ENCODE results near the gene BBS9. TPM values are rescaled to one million over a fixed set of nuclear protein-coding genes. Genes with fewer than 3 reads are reported as not detected.

BBS9 gene
- total RNA-seq, 1 donor from 2014 or later, result 18.6 TPM

DNA sequence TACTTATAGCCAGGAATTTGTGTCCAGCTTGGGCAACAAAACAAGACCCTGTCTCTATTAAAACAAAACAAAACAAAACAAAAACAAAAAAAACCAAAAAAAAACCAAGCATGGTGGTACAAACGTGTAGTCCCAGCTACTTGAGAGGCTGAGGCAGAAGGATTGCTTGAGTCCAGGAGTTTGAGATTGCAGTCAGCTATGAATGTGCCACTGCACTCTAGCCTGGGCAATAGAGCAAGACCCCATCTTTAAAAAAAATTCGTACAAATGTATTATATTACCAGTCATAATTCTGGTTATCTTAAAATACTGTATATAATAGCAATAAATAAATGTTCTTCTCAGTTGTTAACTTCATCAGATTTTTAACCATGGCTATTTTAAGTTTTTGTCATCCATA, 2.3 kb upstream of the BBS9 start:
- no peak for DNase-seq
- intact Hi-C loops (cut with micrococcal nuclease), result no loop called here
- Mint-ChIP-seq H3K9me3 (no peaks in the 10 kb centered on the region), H3K27ac (no peak overlapping the region), H3K4me1 (peaks cover 18% of the 10 kb centered on the region), H3K27me3 (no peaks in the 10 kb centered on the region), H3K36me3 (ENCODE audit: low read depth) (peaks cover 4% of the 10 kb centered on the region), H3K4me3 (no peak overlapping the region)
- ATAC-seq (ENCODE audit: low read depth), result no peak
- TF ChIP-seq, protein P1, sequence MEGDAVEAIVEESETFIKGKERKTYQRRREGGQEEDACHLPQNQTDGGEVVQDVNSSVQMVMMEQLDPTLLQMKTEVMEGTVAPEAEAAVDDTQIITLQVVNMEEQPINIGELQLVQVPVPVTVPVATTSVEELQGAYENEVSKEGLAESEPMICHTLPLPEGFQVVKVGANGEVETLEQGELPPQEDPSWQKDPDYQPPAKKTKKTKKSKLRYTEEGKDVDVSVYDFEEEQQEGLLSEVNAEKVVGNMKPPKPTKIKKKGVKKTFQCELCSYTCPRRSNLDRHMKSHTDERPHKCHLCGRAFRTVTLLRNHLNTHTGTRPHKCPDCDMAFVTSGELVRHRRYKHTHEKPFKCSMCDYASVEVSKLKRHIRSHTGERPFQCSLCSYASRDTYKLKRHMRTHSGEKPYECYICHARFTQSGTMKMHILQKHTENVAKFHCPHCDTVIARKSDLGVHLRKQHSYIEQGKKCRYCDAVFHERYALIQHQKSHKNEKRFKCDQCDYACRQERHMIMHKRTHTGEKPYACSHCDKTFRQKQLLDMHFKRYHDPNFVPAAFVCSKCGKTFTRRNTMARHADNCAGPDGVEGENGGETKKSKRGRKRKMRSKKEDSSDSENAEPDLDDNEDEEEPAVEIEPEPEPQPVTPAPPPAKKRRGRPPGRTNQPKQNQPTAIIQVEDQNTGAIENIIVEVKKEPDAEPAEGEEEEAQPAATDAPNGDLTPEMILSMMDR (IDR thresholded peaks at IDR 0.05), result no peak
- POLR2A ChIA-PET, result no interaction called here
- CTCF ChIA-PET, result no interaction called here

- H3K27me3 Mint-ChIP-seq, result no peaks in the 10 kb centered on the region
- H3K4me1 Mint-ChIP-seq, result peaks cover 18% of the 10 kb centered on the region
- no peak for ATAC-seq (ENCODE audit: low read depth)
- CTCF ChIA-PET, result interaction anchor here (2.2 kb wide), 1 partner anchor 19 kb away, joined by 12 read pairs; the partner anchor contains the start of gene RP9
- intact Hi-C loops (cut with micrococcal nuclease), result loop anchor here (2.0 kb wide), 1 partner anchor 638 kb away; the partner anchor contains the start of gene LSM5
- peak overlapping the region; percentile 94 for H3K4me3 Mint-ChIP-seq
- H3K9me3 Mint-ChIP-seq, result no peaks in the 10 kb centered on the region
- DNase-seq, result no peak
- H3K27ac Mint-ChIP-seq, result peak overlapping the region; percentile 92
- peaks cover 4% of the 10 kb centered on the region for H3K36me3 Mint-ChIP-seq (ENCODE audit: low read depth)
- TF ChIP-seq, protein P1 (IDR thresholded peaks at IDR 0.05), result no peak
- POLR2A ChIA-PET, result interaction anchor here (0.6 to 1.5 kb wide), 3 partner anchors 19 to 1893 kb away, joined by 3 to 8 read pairs (median 3); partner anchors contain the start of gene RP9
These were observed 754 bp upstream of the BBS9 start for GRCh38 chr7:33128631-33128989.

- peak overlapping the region; percentile 94 for H3K4me3 Mint-ChIP-seq
- intact Hi-C loops (cut with micrococcal nuclease), result loop anchor here (1.0 to 2.0 kb wide), 6 partner anchors 20 to 1908 kb away; partner anchors contain the start of genes AVL9, DPY19L1, LSM5 and NT5C3A
- peaks cover 18% of the 10 kb centered on the region for H3K4me1 Mint-ChIP-seq
- no peaks in the 10 kb centered on the region for H3K27me3 Mint-ChIP-seq
- H3K36me3 Mint-ChIP-seq (ENCODE audit: low read depth), result peaks cover 6% of the 10 kb centered on the region
- TF ChIP-seq, protein P1 (IDR thresholded peaks at IDR 0.05), result no peak
- peak overlapping the region; percentile 92 for H3K27ac Mint-ChIP-seq
- ChIA-PET POLR2A (no interaction called here), CTCF (interaction anchor here (2.2 kb wide), 1 partner anchor 21 kb away, joined by 12 read pairs; the partner anchor contains the start of gene RP9)
- DNase-seq (no peak), ATAC-seq (ENCODE audit: low read depth) (no peak)
- no peaks in the 10 kb centered on the region for H3K9me3 Mint-ChIP-seq
These were observed 416 bp downstream of the BBS9 start for GRCh38 chr7:33129806-33130153.

- CTCF ChIA-PET, result interaction anchor here (2.2 kb wide), 1 partner anchor 21 kb away, joined by 12 read pairs; the partner anchor contains the start of gene RP9
- TF ChIP-seq, protein P1 (IDR thresholded peaks at IDR 0.05), result no peak
- Mint-ChIP-seq H3K36me3 (ENCODE audit: low read depth) (peaks cover 6% of the 10 kb centered on the region), H3K27me3 (no peaks in the 10 kb centered on the region), H3K27ac (peak overlapping the region; percentile 92), H3K4me1 (peaks cover 18% of the 10 kb centered on the region), H3K4me3 (peak overlapping the region; percentile 94), H3K9me3 (no peaks in the 10 kb centered on the region)
- POLR2A ChIA-PET, result no interaction called here
- ATAC-seq (ENCODE audit: low read depth) (no peak), DNase-seq (no peak)
- intact Hi-C loops (cut with micrococcal nuclease), result no loop called here
These were observed 820 bp downstream of the BBS9 start for GRCh38 chr7:33130184-33130583.

DNA sequence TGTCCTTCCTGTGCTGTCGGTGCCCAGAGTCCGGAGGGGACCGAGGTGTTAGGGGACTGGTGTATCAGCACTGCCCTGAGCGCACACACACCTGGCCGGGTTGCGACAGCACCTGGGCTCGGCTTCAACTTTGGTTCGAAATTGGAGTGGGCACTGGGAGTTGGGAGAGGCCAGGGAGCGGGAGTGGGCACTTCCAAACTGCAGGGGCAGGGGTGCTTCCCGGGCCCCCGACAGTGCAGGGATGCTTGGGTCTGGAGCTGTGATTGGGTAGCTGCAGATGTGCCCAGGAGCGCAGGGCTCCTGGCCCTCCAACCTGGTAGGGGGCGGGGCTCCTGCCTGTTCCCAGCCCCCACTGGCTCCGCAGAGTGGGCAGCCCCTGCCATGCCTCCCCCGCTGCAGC, 7.7 kb downstream of the BBS9 start:
- no peak for ATAC-seq (ENCODE audit: low read depth)
- H3K36me3 Mint-ChIP-seq (ENCODE audit: low read depth), result peaks cover 5% of the 10 kb centered on the region
- H3K27me3 Mint-ChIP-seq, result no peaks in the 10 kb centered on the region
- intact Hi-C loops (cut with micrococcal nuclease), result no loop called here
- TF ChIP-seq, protein P1 (IDR thresholded peaks at IDR 0.05), result no peak
- ChIA-PET POLR2A (no interaction called here), CTCF (no interaction called here)
- H3K4me3 Mint-ChIP-seq, result no peak overlapping the region
- no peak for DNase-seq
- H3K9me3 Mint-ChIP-seq, result peaks cover 7% of the 10 kb centered on the region
- no peaks in the 10 kb centered on the region for H3K4me1 Mint-ChIP-seq
- H3K27ac Mint-ChIP-seq, result no peak overlapping the region
